Fibroblast of lung (primary cell): ENCODE data around the gene CPB1. TPM values are rescaled to one million over a fixed set of nuclear protein-coding genes. Genes with fewer than 3 reads are reported as not detected.

ENCODE experiments used
- DNase-seq, 2 donors: peaks; one replicate each; pipeline versions ENCODE4 v3.0.0 to v3.0.0-alpha.2; 2010; ENCODE audit warnings: low read depth in 2 of 2
- H2AFZ ChIP-seq: 2 replicates; pipeline ENCODE4 v1.5.1; 2012; ENCODE audit warnings: low read length, control low read depth, inconsistent platforms
- H3K27ac ChIP-seq: 2 replicates; pipeline ENCODE4 v1.5.1; 2011; ENCODE audit warnings: low read length, control low read depth; ENCODE audit not compliant: insufficient read depth
- H3K27me3 ChIP-seq: 2 replicates; pipeline ENCODE4 v1.5.1; 2011; ENCODE audit warnings: mild to moderate bottlenecking, low read length; ENCODE audit not compliant: control insufficient read depth, insufficient read depth
- H3K36me3 ChIP-seq: 2 replicates; pipeline ENCODE4 v1.5.1; 2011; ENCODE audit warnings: low read length; ENCODE audit not compliant: control insufficient read depth, insufficient read depth
- H3K4me1 ChIP-seq: 2 replicates; pipeline ENCODE4 v1.5.1; 2011; ENCODE audit warnings: low read length; ENCODE audit not compliant: control insufficient read depth, insufficient read depth; ENCODE audit errors: extremely low read depth
- H3K4me2 ChIP-seq: 2 replicates; pipeline ENCODE4 v1.5.1; 2011; ENCODE audit warnings: low read length, control low read depth; ENCODE audit not compliant: insufficient read depth; ENCODE audit errors: extremely low read depth
- H3K4me3 ChIP-seq, 4 experiments: fragments of 200-600 bp in 1 of 4; sonication (generic) in 1 of 4; replicated peaks in 1 of 4; 2 replicates each; pipeline ENCODE4 v1.5.1; 2011 to 2016; ENCODE audit warnings: low read length in 4 of 4, low read depth in 3 of 4, mild to moderate bottlenecking in 3 of 4, control low read depth in 2 of 4, inconsistent platforms in 1 of 4, mixed read lengths in 1 of 4; ENCODE audit not compliant: insufficient read depth in 1 of 4; ENCODE audit errors: control extremely low read depth in 1 of 4
- H3K79me2 ChIP-seq: 2 replicates; pipeline ENCODE4 v1.5.1; 2012; ENCODE audit warnings: mild to moderate bottlenecking, low read length, inconsistent platforms; ENCODE audit not compliant: control insufficient read depth, insufficient read depth
- H3K9ac ChIP-seq: 2 replicates; pipeline ENCODE4 v1.5.1; 2011; ENCODE audit warnings: mild to moderate bottlenecking, low read length, control low read depth; ENCODE audit not compliant: insufficient read depth
- H3K9me3 ChIP-seq: 2 replicates; pipeline ENCODE4 v1.5.1; 2012; ENCODE audit warnings: low read depth, low read length; ENCODE audit not compliant: control insufficient read depth, insufficient read depth
- H4K20me1 ChIP-seq: 2 replicates; pipeline ENCODE4 v1.5.1; 2011; ENCODE audit warnings: low read length; ENCODE audit not compliant: control insufficient read depth, insufficient read depth; ENCODE audit errors: extremely low read depth
- CTCF ChIP-seq, 2 donors: IDR thresholded peaks in 1 of 2; conservative IDR thresholded peaks in 1 of 2; 1 replicate in 1 of 2; 2 replicates in 1 of 2; pipeline ENCODE4 v1.5.1; 2011 to 2012; ENCODE audit warnings: low read length in 2 of 2, control low read depth in 1 of 2, inconsistent platforms in 1 of 2, low read depth in 1 of 2, mild to moderate bottlenecking in 1 of 2
- EZH2 ChIP-seq: IDR thresholded peaks from 2 replicates; pipeline ENCODE4 v1.5.1; 2012; ENCODE audit warnings: low read length, control low read depth, mild to moderate bottlenecking; ENCODE audit errors: missing control alignments
- polyA plus RNA-seq, 2 donors: library from polyadenylated mRNA; depleted of rRNA in 1 of 2; stranded (reverse) in 1 of 2; unstranded in 1 of 2; fragments of >200 nt; gene quantifications; 2 replicates each; pipeline ENCODE4 v1.2.1, GENCODE V29; 2011 to 2012; ENCODE audit warnings: missing spikeins in 1 of 2
- total RNA-seq: library from RNA; depleted of rRNA; stranded (reverse); fragments of >200 nt; gene quantifications from 2 replicates; pipeline ENCODE4 v1.2.1, GENCODE V29; 2014

Gene CPB1
- total and polyA plus RNA-seq, 2 donors (not counting 1 experiment from before 2014, with no cell fraction given), result 0.07 TPM; not detected in 1

DNA sequence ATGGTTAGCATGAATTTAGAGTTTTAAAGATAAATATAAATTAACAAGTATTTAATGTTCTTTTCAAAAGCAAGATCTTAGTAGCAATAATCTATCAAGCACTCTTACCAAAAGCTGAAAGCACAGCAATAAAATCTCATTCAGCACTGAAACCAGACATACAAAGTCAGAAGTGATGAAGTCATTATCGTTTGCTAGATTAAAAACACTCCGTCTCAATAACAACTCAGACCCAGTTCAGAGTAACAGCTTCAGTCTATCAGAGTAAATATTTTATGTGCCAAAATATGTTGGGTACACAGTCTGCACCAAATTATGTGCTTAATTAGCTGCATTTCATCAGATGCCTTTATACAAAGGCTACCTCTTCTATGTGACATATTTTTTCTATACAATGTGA, 79.1 kb downstream of the CPB1 start:
- Histone ChIP-seq H3K79me2 (no peaks in the 10 kb centered on the region), H3K4me3 (no peak overlapping the region), H4K20me1 (no peaks in the 10 kb centered on the region), H3K27ac (no peak overlapping the region), H3K27me3 (no peaks in the 10 kb centered on the region), H3K9ac (no peak overlapping the region), H3K36me3 (no peaks in the 10 kb centered on the region), H3K4me1 (peaks cover 5% of the 10 kb centered on the region), H3K4me2 (no peak overlapping the region), H2AFZ (no peak overlapping the region), H3K9me3 (no peaks in the 10 kb centered on the region)
- TF ChIP-seq EZH2 (no peak), CTCF (conservative IDR thresholded peaks at IDR 0.05 in 1 of 2, IDR thresholded peaks at IDR 0.05 in 1 of 2; ENCODE audit: low read depth in 1 of 2, low read length in 2 of 2) (no peak)
- no peak for DNase-seq

Other genes with a start within 250 kb of the CPB1 start
- 1.2 and 1.5 TPM in 2 replicates for gene AGTR1, start 129.9 kb upstream of the CPB1 start, total RNA-seq
- gene AGTR1, start 129.9 kb upstream of the CPB1 start, polyA plus RNA-seq, result 1.6 and 3.9 TPM in 2 replicates
- not detected in 2 replicates for gene CPA3, start 37.5 kb downstream of the CPB1 start, total RNA-seq
- gene CPA3, start 37.5 kb downstream of the CPB1 start, polyA plus RNA-seq, result 0.05 and 0.17 TPM in 2 replicates
- 43.1 and 71.5 TPM in 2 replicates for gene GYG1, start 163.7 kb downstream of the CPB1 start, total RNA-seq
- 88.5 and 224 TPM in 2 replicates for gene GYG1, start 163.7 kb downstream of the CPB1 start, polyA plus RNA-seq